GM19035 (cell line): ENCODE results near the gene FLYWCH2.
"Not testable (repeated sequence)": the region's sequence is repeated elsewhere in the genome, so short reads cannot be mapped to it uniquely, and the experiment has no call there.

Experiments
- ATAC-seq: cut with Tn5 transposase; IDR thresholded peaks from one replicate; pipeline ENCODE4 v1.9.1; 2021; ENCODE audit not compliant: unreplicated experiment

FLYWCH2 gene

DNA sequence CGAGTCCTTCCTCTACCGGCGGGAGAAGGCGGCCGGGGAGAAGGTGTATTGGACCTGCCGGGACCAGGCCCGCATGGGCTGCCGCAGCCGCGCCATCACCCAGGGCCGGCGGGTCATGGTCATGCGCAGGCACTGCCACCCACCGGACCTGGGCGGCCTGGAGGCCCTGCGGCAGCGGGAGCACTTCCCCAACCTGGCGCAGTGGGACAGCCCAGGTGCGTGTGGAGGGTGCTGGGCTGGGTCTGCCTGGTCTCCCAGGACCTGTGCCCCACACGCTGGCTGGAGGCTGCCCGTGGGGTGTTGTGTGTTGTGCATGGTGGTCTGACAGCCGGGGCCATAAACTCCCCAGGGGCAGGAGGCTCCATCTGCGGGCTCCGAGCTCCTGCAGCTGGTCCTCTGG is 54.2 kb downstream of the FLYWCH2 start:
- no peak for ATAC-seq

DNA sequence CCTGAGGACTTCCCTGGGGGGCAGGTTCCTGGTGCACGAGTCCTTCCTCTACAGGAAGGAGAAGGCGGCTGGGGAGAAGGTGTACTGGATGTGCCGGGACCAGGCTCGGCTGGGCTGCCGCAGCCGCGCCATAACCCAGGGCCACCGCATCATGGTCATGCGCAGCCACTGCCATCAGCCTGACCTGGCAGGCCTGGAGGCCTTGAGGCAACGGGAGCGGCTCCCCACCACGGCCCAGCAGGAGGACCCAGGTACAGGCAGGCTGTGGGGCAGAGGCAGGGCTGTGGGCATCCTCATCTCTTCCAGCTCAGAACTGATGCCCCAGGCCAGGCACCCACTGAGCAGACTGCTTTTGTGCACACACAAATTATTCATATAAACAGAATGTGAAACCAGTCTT is 55.2 kb downstream of the FLYWCH2 start:
- no peak for ATAC-seq

DNA sequence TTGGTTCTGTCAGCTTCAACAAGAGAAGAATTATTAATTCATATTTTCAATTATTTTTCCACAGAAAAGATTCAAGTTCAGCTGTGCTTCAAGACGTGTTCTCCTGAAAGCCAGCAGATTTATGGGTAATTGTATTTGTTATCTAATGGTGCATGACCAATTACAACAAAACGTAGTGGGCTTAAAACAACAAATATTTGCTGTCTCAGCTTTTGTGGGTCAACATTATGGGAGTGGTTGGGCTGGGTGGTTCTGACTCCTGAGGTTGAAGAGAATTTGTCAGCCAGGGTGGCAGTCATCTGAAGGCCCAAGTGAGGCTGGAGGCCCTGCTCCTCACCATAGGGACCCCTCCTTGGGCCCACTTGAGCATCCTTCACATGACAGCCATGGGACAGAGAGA is 57.0 kb downstream of the FLYWCH2 start:
- no peak for ATAC-seq

DNA sequence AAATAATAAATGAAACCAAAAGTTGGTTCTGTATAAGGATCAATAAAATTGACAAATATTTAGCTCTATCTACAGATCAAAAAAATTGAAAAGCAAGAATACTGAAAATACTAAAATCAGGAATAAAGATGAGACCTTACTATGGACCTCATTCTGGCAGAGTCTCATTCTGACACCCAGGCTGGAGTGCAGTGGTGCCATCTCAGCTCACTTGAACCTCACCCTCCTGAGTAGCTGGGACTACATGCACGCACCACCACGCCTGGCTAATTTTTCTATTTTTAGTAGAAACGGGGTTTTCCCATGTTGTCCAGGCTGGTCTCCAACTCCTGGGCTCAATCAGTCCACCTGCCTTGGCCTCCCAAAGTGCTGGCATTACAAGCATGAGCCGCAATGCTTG is 59.0 kb downstream of the FLYWCH2 start:
- ATAC-seq, result no peak

DNA sequence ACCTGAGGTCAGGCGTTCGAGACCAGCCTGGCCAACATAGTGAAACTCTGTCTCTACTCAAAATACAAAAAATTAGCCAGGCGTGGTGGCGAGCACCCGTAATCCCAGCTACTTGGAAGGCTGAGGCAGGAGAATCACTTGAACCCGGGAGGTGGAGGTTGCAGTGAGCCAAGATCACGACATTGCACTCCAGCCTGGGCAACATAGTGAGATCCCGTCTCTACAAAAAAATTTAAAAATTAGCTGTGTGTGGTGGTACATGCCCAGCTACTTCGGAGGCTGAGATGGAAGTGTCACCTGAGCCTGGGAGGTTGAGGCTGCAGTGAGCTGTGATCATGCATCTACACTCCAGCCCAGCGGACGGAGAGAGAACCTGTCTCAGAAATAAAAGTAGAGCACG is 60.7 kb downstream of the FLYWCH2 start:
- ATAC-seq, result not testable (repeated sequence)

DNA sequence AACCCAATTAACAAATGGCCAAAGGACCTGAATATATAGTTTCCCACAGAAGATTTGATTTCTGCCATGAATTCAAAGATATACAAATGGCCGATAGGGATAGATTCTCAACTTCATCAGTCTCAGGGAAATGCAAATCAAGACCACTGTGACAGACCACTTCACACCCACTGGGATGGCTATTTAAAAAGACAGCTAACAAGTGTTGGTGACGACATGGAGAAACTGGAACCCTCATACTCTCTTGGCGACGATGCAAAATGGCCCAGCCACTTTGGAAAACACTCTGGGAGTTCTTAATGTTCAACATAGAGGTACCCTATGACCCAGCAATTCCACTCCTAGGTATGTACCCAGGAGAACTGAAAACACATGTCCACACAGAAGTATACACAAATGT is 63.6 kb downstream of the FLYWCH2 start:
- no peak for ATAC-seq
